Activated CD8-positive, alpha-beta T cell treated with anti-CD3 and anti-CD28 coated beads, Interleukin-2, amount 10 ng/mL, durations not matched to agents 7 days and 5 days (primary cell): ENCODE measurements around the gene KIAA1549. TPM values are rescaled to one million over a fixed set of nuclear protein-coding genes. Genes with fewer than 3 reads are reported as not detected.
"Not testable (repeated sequence)": the region's sequence is repeated elsewhere in the genome, so short reads cannot be mapped to it uniquely, and the experiment has no call there.

Experiments
- ATAC-seq: fragments of 150-1000 bp; cut with Tn5 transposase; one replicate; pipeline ENCODE4 v1.10.0; 2021; ENCODE audit warnings: moderate library complexity
- CTCF ChIA-PET: fragments of 350-600 bp; sonication (Branson Sonifier 250); formaldehyde crosslinking; loops from one replicate; lab custom pipeline; 2021; ENCODE audit warnings: antibody characterized with exemption; lab: Charles Lee
- POLR2A ChIA-PET: fragments of 350-600 bp; sonication (Branson Sonifier 250); formaldehyde crosslinking; loops from one replicate; lab custom pipeline; 2021; ENCODE audit warnings: antibody characterized with exemption; lab: Charles Lee
- DNase-seq: peaks from one replicate; pipeline ENCODE4 v3.0.0-alpha.2; 2020
- H3K27ac Mint-ChIP-seq: one replicate; pipeline ENCODE4 v1.8.0; 2021; ENCODE audit warnings: mild to moderate bottlenecking, mixed read lengths
- H3K27me3 Mint-ChIP-seq: one replicate; pipeline ENCODE4 v1.8.0; 2021; ENCODE audit warnings: low read depth, mixed read lengths
- H3K36me3 Mint-ChIP-seq: one replicate; pipeline ENCODE4 v1.8.0; 2021; ENCODE audit warnings: low read depth, mixed read lengths
- H3K4me1 Mint-ChIP-seq: one replicate; pipeline ENCODE4 v1.8.0; 2021; ENCODE audit warnings: low read depth, mixed read lengths
- H3K4me3 Mint-ChIP-seq: one replicate; pipeline ENCODE4 v1.8.0; 2021; ENCODE audit warnings: mild to moderate bottlenecking, mixed read lengths
- H3K9me3 Mint-ChIP-seq: one replicate; pipeline ENCODE4 v1.8.0; 2022; ENCODE audit warnings: mixed read lengths; ENCODE audit not compliant: insufficient read depth
- total RNA-seq, 2 experiments: library from RNA; stranded (reverse); gene quantifications; one replicate each; pipeline ENCODE4 v1.2.3, GENCODE V29; 2021

Gene KIAA1549
- total RNA-seq, 2 experiments from 2014 or later = 1.2 to 1.5 TPM

- ATAC-seq (no peak), DNase-seq (no peak)
- Mint-ChIP-seq H3K36me3 (no peaks in the 10 kb centered on the region), H3K27me3 (no peaks in the 10 kb centered on the region), H3K4me3 (no peak overlapping the region), H3K27ac (no peak overlapping the region), H3K9me3 (peaks cover 7% of the 10 kb centered on the region), H3K4me1 (peaks cover 26% of the 10 kb centered on the region)
- CTCF ChIA-PET = no interaction called here
- POLR2A ChIA-PET = no interaction called here
Measured at GRCh38 chr7:138816650-138817049, 164.5 kb downstream of the KIAA1549 start.

- DNase-seq (no peak), ATAC-seq (no peak)
- H3K4me3 Mint-ChIP-seq = no peak overlapping the region
- H3K27ac Mint-ChIP-seq = no peak overlapping the region
- peaks cover 7% of the 10 kb centered on the region for H3K9me3 Mint-ChIP-seq
- ChIA-PET POLR2A (interaction anchor here (0.5 kb wide), 1 partner anchor 72 kb away, joined by 3 read pairs; no protein-coding TSS in a partner anchor), CTCF (interaction anchor here (1.6 to 2.1 kb wide), 2 partner anchors 72 to 76 kb away, joined by 5 to 10 read pairs; no protein-coding TSS in a partner anchor)
- H3K27me3 Mint-ChIP-seq = no peaks in the 10 kb centered on the region
- peaks cover 26% of the 10 kb centered on the region for H3K4me1 Mint-ChIP-seq
- H3K36me3 Mint-ChIP-seq = no peaks in the 10 kb centered on the region
Measured at GRCh38 chr7:138814816-138815332, 166.3 kb downstream of the KIAA1549 start.

GRCh38 chr7:138813945-138814344 lies 167.2 kb downstream of the KIAA1549 start:
- ATAC-seq (peak; percentile 81), DNase-seq (no peak)
- H3K9me3 Mint-ChIP-seq = peaks cover 7% of the 10 kb centered on the region
- POLR2A ChIA-PET = no interaction called here
- H3K36me3 Mint-ChIP-seq = no peaks in the 10 kb centered on the region
- no peak overlapping the region for H3K27ac Mint-ChIP-seq
- CTCF ChIA-PET = interaction anchor here (1.6 to 2.1 kb wide), 2 partner anchors 73 to 75 kb away, joined by 5 to 10 read pairs; no protein-coding TSS in a partner anchor
- no peaks in the 10 kb centered on the region for H3K27me3 Mint-ChIP-seq
- H3K4me3 Mint-ChIP-seq = no peak overlapping the region
- H3K4me1 Mint-ChIP-seq = peaks cover 26% of the 10 kb centered on the region

- H3K9me3 Mint-ChIP-seq, DNase-seq, H3K27ac Mint-ChIP-seq, ATAC-seq, H3K36me3 Mint-ChIP-seq, H3K27me3 Mint-ChIP-seq, CTCF ChIA-PET, POLR2A ChIA-PET, H3K4me3 Mint-ChIP-seq: not testable (repeated sequence)
- H3K4me1 Mint-ChIP-seq = peaks cover 20% of the 10 kb centered on the region
Measured at GRCh38 chr7:138811327-138811726, 169.9 kb downstream of the KIAA1549 start.

- Mint-ChIP-seq H3K27ac (no peak overlapping the region), H3K27me3 (no peaks in the 10 kb centered on the region), H3K4me1 (peaks cover 13% of the 10 kb centered on the region), H3K9me3 (peaks cover 7% of the 10 kb centered on the region), H3K36me3 (no peaks in the 10 kb centered on the region), H3K4me3 (no peak overlapping the region)
- ATAC-seq (no peak), DNase-seq (no peak)
- ChIA-PET POLR2A (no interaction called here), CTCF (no interaction called here)
Measured at GRCh38 chr7:138809346-138809745, 171.8 kb downstream of the KIAA1549 start.

GRCh38 chr7:138804618-138805017 lies 176.6 kb downstream of the KIAA1549 start:
- DNase-seq (no peak), ATAC-seq (no peak)
- H3K27ac Mint-ChIP-seq = no peak overlapping the region
- POLR2A ChIA-PET = no interaction called here
- H3K4me3 Mint-ChIP-seq = no peak overlapping the region
- no peaks in the 10 kb centered on the region for H3K4me1 Mint-ChIP-seq
- no peaks in the 10 kb centered on the region for H3K9me3 Mint-ChIP-seq
- no peaks in the 10 kb centered on the region for H3K27me3 Mint-ChIP-seq
- no peaks in the 10 kb centered on the region for H3K36me3 Mint-ChIP-seq
- CTCF ChIA-PET = interaction anchor here (1.2 kb wide), 1 partner anchor 66 kb away, joined by 3 read pairs; no protein-coding TSS in a partner anchor

GRCh38 chr7:138802706-138803105 lies 178.5 kb downstream of the KIAA1549 start:
- POLR2A ChIA-PET = no interaction called here
- peaks cover 7% of the 10 kb centered on the region for H3K27me3 Mint-ChIP-seq
- CTCF ChIA-PET = no interaction called here

GRCh38 chr7:138801256-138801655 lies 179.9 kb downstream of the KIAA1549 start:
- DNase-seq (no peak), ATAC-seq (no peak)
- Mint-ChIP-seq H3K27me3 (peaks cover 7% of the 10 kb centered on the region), H3K4me1 (peaks cover 7% of the 10 kb centered on the region), H3K36me3 (no peaks in the 10 kb centered on the region), H3K27ac (no peak overlapping the region), H3K9me3 (no peaks in the 10 kb centered on the region), H3K4me3 (no peak overlapping the region)
- ChIA-PET CTCF (no interaction called here), POLR2A (no interaction called here)

More at GRCh38 chr7:138802706-138803105, 178.5 kb downstream of the KIAA1549 start:
- ATAC-seq (no peak), DNase-seq (no peak)
- Mint-ChIP-seq H3K9me3 (no peaks in the 10 kb centered on the region), H3K4me3 (no peak overlapping the region), H3K4me1 (peaks cover 4% of the 10 kb centered on the region), H3K36me3 (no peaks in the 10 kb centered on the region), H3K27ac (no peak overlapping the region)

GRCh38 chr7:138799336-138800000 lies 181.7 kb downstream of the KIAA1549 start:
- no peaks in the 10 kb centered on the region for H3K9me3 Mint-ChIP-seq
- DNase-seq (no peak), ATAC-seq (no peak)
- peaks cover 7% of the 10 kb centered on the region for H3K4me1 Mint-ChIP-seq
- H3K27me3 Mint-ChIP-seq = peaks cover 7% of the 10 kb centered on the region
- ChIA-PET POLR2A (interaction anchor here (0.6 kb wide), 1 partner anchor 29 kb away, joined by 4 read pairs; no protein-coding TSS in a partner anchor), CTCF (interaction anchor here (0.6 to 2.1 kb wide), 3 partner anchors 29 to 87 kb away, joined by 3 to 6 read pairs (median 4); no protein-coding TSS in a partner anchor)
- H3K36me3 Mint-ChIP-seq = no peaks in the 10 kb centered on the region
- no peak overlapping the region for H3K4me3 Mint-ChIP-seq
- H3K27ac Mint-ChIP-seq = no peak overlapping the region

- H3K27me3 Mint-ChIP-seq = peaks cover 7% of the 10 kb centered on the region
- CTCF ChIA-PET = interaction anchor here (1.2 to 2.1 kb wide), 2 partner anchors 60 to 88 kb away, joined by 3 to 6 read pairs; no protein-coding TSS in a partner anchor
- no peak overlapping the region for H3K27ac Mint-ChIP-seq
- ATAC-seq (no peak), DNase-seq (no peak)
- no peaks in the 10 kb centered on the region for H3K9me3 Mint-ChIP-seq
- no peaks in the 10 kb centered on the region for H3K36me3 Mint-ChIP-seq
- peaks cover 7% of the 10 kb centered on the region for H3K4me1 Mint-ChIP-seq
- POLR2A ChIA-PET = no interaction called here
- H3K4me3 Mint-ChIP-seq = no peak overlapping the region
Measured at GRCh38 chr7:138798836-138799235, 182.4 kb downstream of the KIAA1549 start.

GRCh38 chr7:138797715-138798320 lies 183.4 kb downstream of the KIAA1549 start, which contains the start of the genes ATP6V0A4 and TMEM213:
TSS of gene ATP6V0A4 (minus strand) at chr7:138798196. CDS start at chr7:138771247, 26,949 bp downstream.
TSS of gene TMEM213 (plus strand) at chr7:138797994. CDS start at chr7:138798105, 111 bp downstream.
- no peaks in the 10 kb centered on the region for H3K9me3 Mint-ChIP-seq
- CTCF ChIA-PET = interaction anchor here (2.1 kb wide), 1 partner anchor 89 kb away, joined by 6 read pairs; no protein-coding TSS in a partner anchor
- no peak for DNase-seq
- no peak for ATAC-seq
- H3K27me3 Mint-ChIP-seq = peaks cover 10% of the 10 kb centered on the region
- peak within 1 kb of the TSS; percentile 43 for H3K27ac Mint-ChIP-seq
- POLR2A ChIA-PET = no interaction called here
- H3K4me3 Mint-ChIP-seq = no peak within 1 kb of the TSS
- peaks cover 7% of the 10 kb centered on the region for H3K4me1 Mint-ChIP-seq
- H3K36me3 Mint-ChIP-seq = no peaks in the 10 kb centered on the region
